ENCODE results near the gene ABCA13. TPM values are rescaled to one million over a fixed set of nuclear protein-coding genes. Genes with fewer than 3 reads are reported as not detected.

Gene ABCA13
- total RNA-seq, 1 donor from 2014 or later: 0.34 TPM

DNA sequence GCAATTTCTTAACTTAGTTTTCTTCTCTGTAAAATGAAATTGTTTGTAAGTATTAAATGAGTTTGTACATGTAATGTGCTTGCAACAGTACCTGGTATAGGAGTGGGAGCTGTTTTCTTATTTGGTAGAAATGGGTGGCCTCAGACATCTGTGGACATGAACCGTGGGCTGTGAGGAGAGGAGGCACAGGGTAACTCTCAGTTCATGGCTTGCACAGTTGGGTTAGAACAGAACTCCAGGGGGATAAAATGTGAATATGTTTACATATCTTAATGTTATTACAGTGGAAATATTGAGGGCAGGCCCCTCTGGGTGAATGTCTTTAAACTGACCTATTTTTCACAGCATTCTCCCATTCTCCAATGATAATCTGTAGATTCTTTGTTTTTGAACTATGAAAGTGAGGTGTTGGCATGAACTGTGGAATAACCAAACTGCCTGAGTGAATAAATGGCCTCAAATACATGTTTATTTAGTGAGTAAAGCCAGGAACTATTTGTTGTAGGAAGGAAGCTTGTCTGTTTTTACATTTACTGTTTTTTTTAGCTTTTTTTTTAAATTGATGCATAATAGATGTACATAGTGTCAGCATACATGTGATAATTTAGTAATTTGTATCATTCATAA, 2.6 kb downstream of the ABCA13 start:
- Histone ChIP-seq H2AFZ (ENCODE audit: low read depth, low read length) (peak overlapping the region; percentile 13), H3K4me1 (ENCODE audit: insufficient read depth, low read length) (peaks cover 9% of the 10 kb centered on the region), H3K27me3 (ENCODE audit: insufficient read depth, low read length) (no peaks in the 10 kb centered on the region), H3K4me2 (ENCODE audit: low read length) (peak overlapping the region; percentile 56), H3K27ac (ENCODE audit: low read depth, low read length) (peak overlapping the region; percentile 43), H3K9ac (ENCODE audit: low read length) (no peak overlapping the region), H4K20me1 (ENCODE audit: insufficient read depth, low read length) (no peaks in the 10 kb centered on the region), H3K9me3 (ENCODE audit: insufficient read depth, low read depth, low read length) (no peaks in the 10 kb centered on the region), H3K36me3 (ENCODE audit: insufficient read depth, low read length) (no peaks in the 10 kb centered on the region), H3K4me3 (ENCODE audit: insufficient read depth, low read depth, low read length) (no peak overlapping the region), H3K79me2 (ENCODE audit: insufficient read depth, low read length) (no peaks in the 10 kb centered on the region)
- peak; percentile 50 for FAIRE-seq
- H3K36me3 Mint-ChIP-seq (ENCODE audit: low read depth, unreplicated experiment): no peaks in the 10 kb centered on the region
- H3K27ac Mint-ChIP-seq (ENCODE audit: unreplicated experiment): no peak overlapping the region
- H3K27me3 Mint-ChIP-seq (ENCODE audit: low read depth, unreplicated experiment): no peaks in the 10 kb centered on the region
- H3K9me3 Mint-ChIP-seq (ENCODE audit: unreplicated experiment): no peaks in the 10 kb centered on the region
- no peaks in the 10 kb centered on the region for H3K4me1 Mint-ChIP-seq (ENCODE audit: low read depth, unreplicated experiment)
- no peak overlapping the region for H3K4me3 Mint-ChIP-seq (ENCODE audit: unreplicated experiment)
- DNase-seq (ENCODE audit: low read depth): peak; percentile 64
- TF ChIP-seq, protein P1, sequence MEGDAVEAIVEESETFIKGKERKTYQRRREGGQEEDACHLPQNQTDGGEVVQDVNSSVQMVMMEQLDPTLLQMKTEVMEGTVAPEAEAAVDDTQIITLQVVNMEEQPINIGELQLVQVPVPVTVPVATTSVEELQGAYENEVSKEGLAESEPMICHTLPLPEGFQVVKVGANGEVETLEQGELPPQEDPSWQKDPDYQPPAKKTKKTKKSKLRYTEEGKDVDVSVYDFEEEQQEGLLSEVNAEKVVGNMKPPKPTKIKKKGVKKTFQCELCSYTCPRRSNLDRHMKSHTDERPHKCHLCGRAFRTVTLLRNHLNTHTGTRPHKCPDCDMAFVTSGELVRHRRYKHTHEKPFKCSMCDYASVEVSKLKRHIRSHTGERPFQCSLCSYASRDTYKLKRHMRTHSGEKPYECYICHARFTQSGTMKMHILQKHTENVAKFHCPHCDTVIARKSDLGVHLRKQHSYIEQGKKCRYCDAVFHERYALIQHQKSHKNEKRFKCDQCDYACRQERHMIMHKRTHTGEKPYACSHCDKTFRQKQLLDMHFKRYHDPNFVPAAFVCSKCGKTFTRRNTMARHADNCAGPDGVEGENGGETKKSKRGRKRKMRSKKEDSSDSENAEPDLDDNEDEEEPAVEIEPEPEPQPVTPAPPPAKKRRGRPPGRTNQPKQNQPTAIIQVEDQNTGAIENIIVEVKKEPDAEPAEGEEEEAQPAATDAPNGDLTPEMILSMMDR (IDR thresholded peaks at IDR 0.05; ENCODE audit: insufficient read depth, low read depth, low read length): no peak
- TF ChIP-seq EZH2 (IDR thresholded peaks at IDR 0.05; ENCODE audit: insufficient read depth, low read length): no peak

DNA sequence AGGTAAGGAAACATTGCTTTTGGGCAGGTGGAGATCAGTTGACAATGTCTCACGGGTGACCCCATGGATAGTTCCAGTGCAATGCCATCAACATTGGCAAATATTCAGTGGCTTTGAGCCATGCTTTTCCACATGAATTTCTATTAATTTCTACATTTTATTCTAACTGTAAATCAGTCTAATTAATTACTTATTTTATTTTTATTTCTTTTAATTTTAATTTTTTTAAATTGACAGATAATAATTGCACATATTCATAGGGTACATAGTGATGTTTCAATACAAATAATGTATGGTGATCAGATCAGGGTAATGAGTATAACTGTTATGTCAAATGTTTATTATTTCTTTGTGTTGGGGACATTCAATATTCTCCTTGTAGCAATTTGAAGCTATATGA, 3.8 kb downstream of the ABCA13 start:
- Mint-ChIP-seq H3K36me3 (ENCODE audit: low read depth, unreplicated experiment) (no peaks in the 10 kb centered on the region), H3K4me1 (ENCODE audit: low read depth, unreplicated experiment) (no peaks in the 10 kb centered on the region), H3K27ac (ENCODE audit: unreplicated experiment) (no peak overlapping the region), H3K27me3 (ENCODE audit: low read depth, unreplicated experiment) (no peaks in the 10 kb centered on the region), H3K4me3 (ENCODE audit: unreplicated experiment) (no peak overlapping the region), H3K9me3 (ENCODE audit: unreplicated experiment) (no peaks in the 10 kb centered on the region)
- TF ChIP-seq EZH2 (IDR thresholded peaks at IDR 0.05; ENCODE audit: insufficient read depth, low read length): no peak
- TF ChIP-seq, protein P1 (IDR thresholded peaks at IDR 0.05; ENCODE audit: insufficient read depth, low read depth, low read length): no peak
- Histone ChIP-seq H3K27ac (ENCODE audit: low read depth, low read length) (no peak overlapping the region), H3K4me2 (ENCODE audit: low read length) (no peak overlapping the region), H2AFZ (ENCODE audit: low read depth, low read length) (no peak overlapping the region), H3K36me3 (ENCODE audit: insufficient read depth, low read length) (no peaks in the 10 kb centered on the region), H3K79me2 (ENCODE audit: insufficient read depth, low read length) (no peaks in the 10 kb centered on the region), H3K4me3 (ENCODE audit: insufficient read depth, low read depth, low read length) (no peak overlapping the region), H4K20me1 (ENCODE audit: insufficient read depth, low read length) (no peaks in the 10 kb centered on the region), H3K4me1 (ENCODE audit: insufficient read depth, low read length) (peaks cover 9% of the 10 kb centered on the region), H3K9ac (ENCODE audit: low read length) (no peak overlapping the region), H3K27me3 (ENCODE audit: insufficient read depth, low read length) (no peaks in the 10 kb centered on the region), H3K9me3 (ENCODE audit: insufficient read depth, low read depth, low read length) (no peaks in the 10 kb centered on the region)
- DNase-seq (ENCODE audit: low read depth) (no peak), FAIRE-seq (no peak)

DNA sequence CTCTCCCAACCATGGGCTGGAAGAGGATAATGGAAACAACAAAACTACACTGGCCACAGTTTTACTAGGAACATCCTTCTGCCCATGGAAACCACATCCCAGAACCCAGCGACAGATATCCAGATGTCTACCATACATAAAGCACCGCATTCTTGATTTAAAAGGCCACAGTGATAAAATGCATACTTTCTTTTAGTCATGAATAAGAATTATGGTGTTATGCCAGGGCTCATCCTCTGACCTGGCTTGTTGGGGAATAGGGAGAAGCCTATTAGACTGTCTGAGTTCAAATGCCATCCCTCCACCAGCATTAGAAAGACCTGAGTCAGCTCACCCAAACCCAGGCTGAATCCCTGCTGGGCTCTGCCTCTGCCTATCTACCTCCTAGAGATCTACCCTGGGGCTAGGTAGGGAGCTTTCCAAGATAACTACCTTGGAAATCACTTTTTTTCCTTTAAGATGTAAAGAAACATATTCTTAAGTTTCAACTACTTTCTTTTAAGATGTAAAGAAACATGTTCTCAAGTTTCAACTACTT, 5.2 kb downstream of the ABCA13 start:
- H3K27me3 ChIP-seq (ENCODE audit: insufficient read depth, low read length): no peaks in the 10 kb centered on the region
- Mint-ChIP-seq H3K4me1 (ENCODE audit: low read depth, unreplicated experiment) (no peaks in the 10 kb centered on the region), H3K27me3 (ENCODE audit: low read depth, unreplicated experiment) (no peaks in the 10 kb centered on the region), H3K9me3 (ENCODE audit: unreplicated experiment) (no peaks in the 10 kb centered on the region), H3K36me3 (ENCODE audit: low read depth, unreplicated experiment) (no peaks in the 10 kb centered on the region), H3K4me3 (ENCODE audit: unreplicated experiment) (no peak overlapping the region), H3K27ac (ENCODE audit: unreplicated experiment) (no peak overlapping the region)
- no peak overlapping the region for H3K4me2 ChIP-seq (ENCODE audit: low read length)
- DNase-seq (ENCODE audit: low read depth) (no peak), FAIRE-seq (peak; percentile 75)
- no peak overlapping the region for H3K9ac ChIP-seq (ENCODE audit: low read length)
- no peak overlapping the region for H2AFZ ChIP-seq (ENCODE audit: low read depth, low read length)
- H3K4me3 ChIP-seq (ENCODE audit: insufficient read depth, low read depth, low read length): no peak overlapping the region
- H3K79me2 ChIP-seq (ENCODE audit: insufficient read depth, low read length): no peaks in the 10 kb centered on the region
- peaks cover 13% of the 10 kb centered on the region for H3K4me1 ChIP-seq (ENCODE audit: insufficient read depth, low read length)
- H3K27ac ChIP-seq (ENCODE audit: low read depth, low read length): no peak overlapping the region
- no peaks in the 10 kb centered on the region for H3K36me3 ChIP-seq (ENCODE audit: insufficient read depth, low read length)
- H4K20me1 ChIP-seq (ENCODE audit: insufficient read depth, low read length): no peaks in the 10 kb centered on the region
- H3K9me3 ChIP-seq (ENCODE audit: insufficient read depth, low read depth, low read length): no peaks in the 10 kb centered on the region
- TF ChIP-seq, protein P1 (IDR thresholded peaks at IDR 0.05; ENCODE audit: insufficient read depth, low read depth, low read length): no peak
- no peak for TF ChIP-seq EZH2 (IDR thresholded peaks at IDR 0.05; ENCODE audit: insufficient read depth, low read length)
